GM18907 (cell line): Measurements from ENCODE around the gene GALNT18.

Source experiments
- ATAC-seq: cut with Tn5 transposase; IDR thresholded peaks from one replicate; pipeline ENCODE4 v1.9.1; 2021; ENCODE audit warnings: mild to moderate bottlenecking, moderate library complexity; ENCODE audit not compliant: unreplicated experiment

GALNT18 gene

DNA sequence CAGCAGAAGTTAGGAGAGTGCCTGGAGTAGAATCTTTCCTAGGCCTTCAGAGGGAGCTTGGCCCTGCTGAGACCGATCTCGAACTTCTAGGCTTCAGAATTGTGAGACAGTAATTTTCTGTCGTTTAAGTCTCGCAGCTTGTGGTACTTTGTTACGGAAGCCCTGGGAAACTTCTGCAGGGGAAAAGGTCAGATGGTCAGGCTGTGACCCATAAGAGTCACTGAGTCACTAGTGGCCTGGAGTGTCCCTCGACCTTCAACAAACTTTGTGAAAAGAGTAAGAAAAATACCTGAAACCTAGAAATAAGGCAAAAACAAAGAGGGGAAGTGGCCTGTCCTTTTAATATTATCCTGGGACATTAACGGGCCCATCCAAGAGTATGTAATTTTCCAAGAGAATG, 303.3 kb downstream of the GALNT18 start:
- ATAC-seq = no peak

DNA sequence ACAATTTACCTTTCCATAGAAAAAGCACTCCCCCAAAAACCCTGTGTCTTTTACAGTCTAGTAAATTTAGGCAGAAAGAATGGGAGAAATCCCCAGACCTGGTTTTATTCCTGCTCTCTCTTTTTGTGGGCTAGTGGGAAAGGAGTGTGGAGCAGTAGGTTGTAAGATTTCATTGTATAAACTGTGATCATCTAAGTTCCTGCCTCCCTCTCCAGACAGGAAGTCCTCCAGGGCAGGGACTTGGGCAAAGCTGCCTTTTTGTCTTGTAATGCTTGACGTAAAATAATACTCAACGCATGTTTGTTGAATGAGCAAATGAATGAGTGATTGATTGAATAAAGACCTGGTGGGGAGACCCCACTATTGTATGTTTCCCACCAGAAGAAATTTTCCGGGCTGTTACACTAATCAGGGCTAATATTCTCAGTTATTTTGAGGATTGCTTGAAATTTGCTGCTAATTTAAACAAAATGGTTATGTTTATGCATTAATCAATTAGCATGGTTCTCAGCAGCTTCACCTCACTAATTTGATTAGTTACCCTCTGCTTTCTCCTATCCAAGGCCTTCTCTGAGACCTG, 305.1 kb downstream of the GALNT18 start:
- ATAC-seq = no peak

DNA sequence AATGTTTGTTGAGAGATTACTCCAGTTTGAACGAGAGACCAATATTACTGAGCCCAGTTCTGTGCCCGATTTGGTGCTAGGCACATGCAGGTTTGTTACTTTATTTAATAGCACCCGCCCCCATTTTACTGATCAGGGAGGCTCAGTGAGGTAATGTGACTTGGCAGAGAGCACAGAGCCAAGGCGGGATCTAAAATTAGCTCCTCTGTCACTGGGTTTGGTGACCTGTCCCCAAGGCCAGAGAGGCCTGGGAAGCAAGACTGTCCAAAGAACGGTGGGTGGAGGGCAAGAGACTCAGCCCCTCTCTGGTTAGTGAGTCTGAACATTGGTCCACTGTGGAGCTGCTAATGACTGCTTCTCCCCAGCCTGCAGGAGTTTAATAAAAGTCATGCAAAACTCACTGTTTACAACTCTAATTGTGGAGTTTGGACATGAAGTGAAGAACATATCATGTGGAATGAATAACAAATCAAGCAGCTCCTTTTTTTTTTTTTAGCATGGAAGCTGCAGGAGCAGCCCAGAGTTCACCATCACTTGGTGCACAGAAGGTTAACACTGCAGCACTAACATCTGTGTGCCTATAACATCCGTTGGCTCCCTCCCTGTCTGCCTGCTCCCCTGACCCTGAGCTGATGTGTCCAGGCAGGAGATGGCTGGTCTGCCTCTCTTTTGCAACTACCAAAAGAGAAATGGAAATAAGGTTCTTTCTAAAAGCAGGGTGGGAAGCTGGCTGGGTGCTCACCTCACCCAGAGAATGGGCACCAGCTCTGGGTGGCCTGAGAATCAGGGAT, 307.7 kb downstream of the GALNT18 start:
- no peak for ATAC-seq

DNA sequence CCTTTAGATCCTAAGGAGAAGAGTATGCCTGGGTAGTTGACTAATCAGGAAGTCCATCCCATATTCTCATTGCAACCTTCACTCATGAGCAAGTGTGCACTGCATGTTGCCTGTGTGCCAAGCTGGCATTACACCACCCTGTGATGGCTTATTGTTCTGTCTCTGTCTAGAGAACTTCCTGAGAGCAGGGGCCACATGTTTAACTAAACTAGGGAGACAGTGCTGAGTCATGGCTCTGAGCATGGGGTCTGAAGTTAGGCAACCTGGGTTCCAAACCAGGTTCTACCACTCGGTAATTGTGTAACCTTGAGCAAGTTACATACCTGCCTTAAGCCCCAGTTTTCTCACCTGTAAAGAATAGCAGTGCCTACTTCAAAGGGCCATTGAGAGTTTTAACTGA, 308.4 kb downstream of the GALNT18 start:
- ATAC-seq = no peak

GRCh38 chr11:11312738-11313137, 309.1 kb downstream of the GALNT18 start:
- ATAC-seq = no peak

DNA sequence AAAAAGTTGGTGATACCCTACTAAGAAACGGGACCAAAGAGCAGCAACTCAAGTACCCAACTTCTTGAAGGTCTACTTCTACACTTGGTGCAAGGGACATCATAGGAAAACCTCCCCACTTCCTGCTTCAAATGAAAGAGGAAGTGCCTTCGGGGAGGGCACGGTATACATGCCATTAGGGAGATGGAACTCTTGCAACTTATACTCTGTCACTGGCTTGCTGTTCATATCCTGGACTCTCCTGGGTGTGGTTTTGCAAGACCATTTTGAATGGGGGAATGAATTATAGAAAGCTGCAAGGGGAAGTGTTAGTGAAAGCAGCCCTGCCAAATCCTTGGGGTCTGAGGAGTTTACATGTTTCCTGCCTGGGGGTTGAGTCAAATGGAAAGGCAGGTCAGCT, 310.6 kb downstream of the GALNT18 start:
- no peak for ATAC-seq

- no peak for ATAC-seq
Measured at GRCh38 chr11:11309906-11310305, 311.9 kb downstream of the GALNT18 start.

DNA sequence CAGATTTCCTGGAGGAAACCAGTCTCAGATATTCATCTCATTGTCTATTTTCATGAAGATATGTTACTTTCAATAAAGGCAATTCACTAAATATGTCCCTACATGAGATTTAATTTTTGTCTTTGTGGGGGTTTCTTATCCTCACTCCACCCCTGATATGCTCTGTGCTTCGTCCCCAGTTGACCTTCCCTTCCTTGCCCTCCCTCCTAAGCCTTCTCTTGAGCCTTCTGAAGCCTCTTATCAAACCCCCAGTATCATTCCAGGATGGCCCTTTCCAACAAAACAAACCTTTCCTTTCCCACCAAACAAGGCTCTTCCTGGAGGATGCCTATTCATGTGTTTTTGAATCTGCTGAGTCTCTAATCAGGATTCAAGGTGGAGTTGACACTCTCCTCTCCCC, 313.6 kb downstream of the GALNT18 start:
- no peak for ATAC-seq

GRCh38 chr11:11306855-11307254, 314.9 kb downstream of the GALNT18 start:
- no peak for ATAC-seq

DNA sequence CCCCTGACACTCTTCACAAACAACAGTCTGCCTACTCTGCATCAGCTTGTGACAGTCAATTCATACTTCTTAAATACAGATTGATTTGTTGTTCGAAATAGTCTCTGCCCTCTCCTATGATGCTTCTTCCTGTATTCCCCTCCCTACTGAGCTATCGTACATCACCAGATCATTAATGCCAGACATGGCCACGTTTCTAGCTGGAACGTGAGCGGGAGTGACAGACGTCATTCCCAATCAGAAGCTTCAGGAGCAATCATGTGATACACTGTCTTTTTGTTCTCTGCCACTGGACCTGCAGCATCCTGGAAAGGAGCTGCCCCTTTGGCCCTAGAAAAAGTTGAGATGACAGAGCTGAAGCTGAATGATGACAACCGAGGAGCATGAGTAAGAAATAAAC, 317.3 kb downstream of the GALNT18 start:
- ATAC-seq = no peak

DNA sequence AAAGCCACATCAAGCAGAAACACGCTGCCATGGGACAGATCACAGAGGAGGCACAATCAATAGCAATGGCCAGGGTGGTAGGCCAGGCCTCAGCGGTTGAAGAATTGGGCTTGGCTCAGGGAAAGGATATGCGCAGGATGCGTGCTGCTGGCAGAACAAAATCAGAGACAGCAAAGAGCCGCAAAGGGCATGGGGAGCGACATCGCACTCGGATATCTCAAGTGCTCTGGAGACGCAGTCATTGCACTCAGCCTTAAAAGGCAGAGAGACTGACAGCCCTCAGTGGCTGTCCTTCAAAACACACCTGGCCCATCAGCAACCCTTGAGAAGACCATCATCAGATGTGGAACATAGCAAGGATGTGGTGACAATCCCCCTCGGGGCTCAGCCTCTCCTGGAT, 319.2 kb downstream of the GALNT18 start:
- no peak for ATAC-seq

DNA sequence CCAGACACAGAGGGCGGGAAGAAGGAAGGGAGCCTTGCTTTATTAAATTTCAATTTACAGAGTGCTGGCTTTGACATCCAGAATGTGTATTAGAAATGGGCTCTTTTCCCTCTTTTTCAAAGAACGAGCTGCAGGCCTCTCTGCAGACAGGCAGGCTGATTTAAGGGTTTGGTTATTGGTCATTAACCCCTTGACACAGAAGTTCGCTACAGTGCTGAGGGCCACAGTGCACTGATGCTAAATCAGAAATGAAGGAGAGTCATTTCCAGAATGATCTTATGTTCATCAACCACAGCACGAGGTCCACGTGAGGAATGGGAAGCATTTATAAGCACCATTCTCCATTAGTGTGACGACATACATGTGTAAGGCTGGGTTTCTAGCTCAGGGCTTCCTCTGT, 320.6 kb downstream of the GALNT18 start:
- ATAC-seq = no peak

DNA sequence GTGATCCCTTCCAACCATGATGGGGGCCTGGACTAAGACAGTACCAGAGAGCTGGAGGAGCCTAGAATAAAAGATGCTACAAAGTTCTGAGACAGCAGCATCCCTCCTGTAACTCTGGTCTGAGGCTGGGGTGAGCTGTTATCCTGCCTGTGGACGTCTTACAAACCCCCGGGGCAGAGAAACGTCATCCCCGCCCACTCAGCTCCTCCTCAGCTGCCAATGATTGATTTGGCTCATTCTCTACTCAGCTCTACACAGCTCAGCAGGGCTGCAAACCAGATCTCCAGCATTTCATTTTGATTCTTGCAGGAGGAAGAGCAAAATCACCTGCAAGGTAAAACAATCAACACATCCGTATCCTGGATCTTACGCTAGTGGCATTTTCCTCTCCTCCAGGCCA, 324.2 kb downstream of the GALNT18 start:
- ATAC-seq = no peak

DNA sequence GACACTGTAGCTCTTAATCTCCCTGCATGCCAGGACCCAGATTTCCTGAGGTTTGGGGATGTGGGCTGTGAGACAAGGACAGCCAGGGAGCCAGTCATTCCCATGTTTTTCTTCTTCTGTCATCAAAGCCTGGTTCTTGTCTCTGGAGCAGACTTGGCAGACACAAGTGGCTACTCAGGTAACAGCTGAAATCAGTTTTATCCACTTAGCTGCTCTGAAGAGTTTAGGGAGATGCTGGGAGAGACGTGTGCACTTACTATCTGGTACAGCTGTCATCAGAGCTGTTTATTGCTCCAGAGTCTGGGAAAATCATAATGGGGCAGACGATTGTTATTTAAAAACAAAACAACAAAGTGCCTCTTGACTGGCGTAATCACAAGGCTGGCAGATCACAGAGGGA, 325.4 kb downstream of the GALNT18 start:
- ATAC-seq = no peak

DNA sequence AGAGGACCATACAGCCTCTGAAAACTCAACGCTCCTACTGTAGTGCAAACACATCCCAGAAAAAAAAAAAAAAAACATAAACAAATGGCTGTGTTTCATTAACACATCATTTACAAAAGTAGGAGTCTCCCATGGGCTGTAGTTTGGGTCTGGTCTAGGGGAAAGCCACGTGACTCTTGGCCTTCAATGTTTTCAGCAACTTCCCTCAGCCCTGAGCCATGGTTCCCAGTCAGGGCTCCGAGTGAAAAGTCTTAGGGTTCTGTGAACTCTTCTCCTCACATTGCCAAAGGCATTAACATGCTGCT, 327.3 kb downstream of the GALNT18 start:
- no peak for ATAC-seq

DNA sequence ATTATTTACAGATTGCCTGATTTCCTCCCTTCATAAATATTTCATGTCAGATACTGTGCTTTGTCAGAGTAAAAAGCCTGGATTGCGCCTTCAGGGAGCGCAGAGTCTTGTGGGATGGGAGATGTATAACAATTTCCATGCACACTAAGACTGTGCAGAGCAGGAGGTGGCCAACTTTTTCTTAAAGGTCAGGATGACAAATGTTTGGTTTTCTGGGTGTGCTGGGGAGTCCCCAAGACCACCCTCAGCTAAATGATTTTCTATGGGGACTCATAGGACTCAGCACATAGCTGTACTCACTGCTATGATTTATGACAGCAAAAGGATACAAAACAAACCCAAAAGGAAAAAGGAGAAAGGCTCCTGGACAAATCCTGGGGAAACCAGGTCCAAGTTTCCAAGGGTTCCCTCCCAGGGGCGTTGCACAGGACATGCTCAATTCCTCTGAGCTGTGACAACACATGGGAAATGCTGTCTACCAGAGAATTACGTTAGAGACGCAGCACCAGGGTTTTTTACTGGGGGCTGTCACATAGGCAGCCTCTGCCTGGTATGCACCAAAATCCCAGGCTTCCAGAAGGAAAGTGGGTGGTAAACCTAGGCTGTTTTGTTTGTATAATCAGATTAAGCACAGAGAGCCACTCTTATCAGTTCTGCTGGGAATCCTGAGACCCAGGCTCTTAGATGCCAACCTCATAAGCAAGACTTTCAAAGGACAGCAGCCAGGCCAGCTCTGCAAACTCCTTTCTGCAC, 327.8 kb downstream of the GALNT18 start:
- ATAC-seq = no peak

DNA sequence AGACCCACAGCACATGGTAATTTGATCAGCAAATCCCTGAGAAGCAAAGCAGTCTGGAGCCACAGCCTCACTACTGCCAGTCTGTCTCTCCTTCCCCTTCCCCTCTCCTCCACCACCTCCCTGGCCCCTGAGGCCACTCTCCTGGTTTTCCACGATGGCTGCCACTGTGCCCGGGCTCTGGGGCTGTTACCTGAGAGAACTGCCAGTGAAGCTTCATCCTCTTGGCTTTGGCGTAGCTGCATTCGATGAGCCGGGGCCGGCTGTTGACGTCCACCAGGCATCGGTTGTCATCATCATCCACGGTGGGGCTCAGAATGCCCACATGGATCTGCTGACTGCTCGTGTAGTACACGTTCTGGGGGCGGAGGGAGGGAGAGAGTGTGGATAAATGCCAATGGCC, 329.0 kb downstream of the GALNT18 start:
- ATAC-seq = no peak

GRCh38 chr11:11291041-11292015, 330.5 kb downstream of the GALNT18 start:
- no peak for ATAC-seq

DNA sequence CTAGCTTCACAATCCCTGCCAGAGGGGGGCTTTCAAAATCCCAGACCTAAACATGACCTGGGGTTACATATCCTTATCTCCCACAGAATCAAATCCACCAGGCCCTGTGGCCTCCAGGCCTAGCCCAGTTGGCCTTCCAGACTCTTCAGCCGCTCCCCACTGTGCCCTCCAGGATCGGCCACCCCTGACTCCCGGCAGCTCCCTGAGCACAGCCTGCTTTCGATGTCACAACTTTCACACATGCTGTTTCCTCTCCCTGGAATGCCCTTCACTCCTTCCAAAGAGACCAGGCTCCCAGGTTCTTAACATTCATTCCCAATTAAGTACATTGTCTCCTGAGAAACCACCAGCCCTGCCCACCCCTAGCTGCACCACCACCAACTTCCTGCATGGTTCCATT, 331.5 kb downstream of the GALNT18 start:
- ATAC-seq = no peak

DNA sequence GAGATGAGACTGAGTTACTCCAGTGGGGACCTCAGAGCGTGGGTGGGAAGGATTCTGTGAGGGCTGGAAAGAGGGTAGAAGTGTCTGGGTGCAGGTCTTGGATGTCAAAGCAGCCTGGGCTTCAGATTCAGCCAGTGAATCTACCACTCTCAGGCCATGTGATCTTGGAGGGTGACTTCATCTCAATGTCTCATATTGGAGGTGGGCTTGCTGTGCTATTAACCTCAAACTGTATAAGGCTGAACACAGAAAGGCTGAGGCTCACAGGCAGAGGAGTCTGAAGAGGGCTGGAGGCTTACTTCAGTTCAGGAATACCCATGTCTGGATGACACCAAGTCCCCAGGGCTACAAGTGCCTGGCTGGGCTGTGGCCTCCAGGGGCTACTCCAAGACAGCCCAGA, 332.1 kb downstream of the GALNT18 start:
- ATAC-seq = no peak

- ATAC-seq = no peak
Measured at GRCh38 chr11:11288972-11289616, 332.7 kb downstream of the GALNT18 start.
